SK-N-SH (cell line): ENCODE data around the gene CSNK1G3. TPM values are rescaled to one million over a fixed set of nuclear protein-coding genes. Genes with fewer than 3 reads are reported as not detected.

Source experiments
- CTCF ChIA-PET: fragments of 300-600, 350-600 bp; formaldehyde crosslinking; extraction: SDS; loops from one replicate; lab custom pipeline; 2021; lab: Yijun Ruan, JAX
- POLR2A ChIA-PET: fragments of 350-600 bp; sonication (Branson Sonifier 250); formaldehyde crosslinking; extraction: SDS; loops from one replicate; lab custom pipeline; 2020; ENCODE audit warnings: antibody characterized with exemption, inconsistent platforms; lab: Yijun Ruan, JAX
- DNase-seq: peaks from one replicate; pipeline ENCODE4 v3.0.0; 2012
- H2AFZ ChIP-seq: fragments of 200-600 bp; sonication (generic); 2 replicates; pipeline ENCODE4 v1.8.1; 2016; ENCODE audit warnings: antibody characterized with exemption, mild to moderate bottlenecking, low read depth
- H3F3A ChIP-seq: fragments of 200-600 bp; sonication (generic); replicated peaks from 2 replicates; pipeline ENCODE3; 2016; ENCODE audit warnings: antibody characterized with exemption, mild to moderate bottlenecking; ENCODE audit not compliant: insufficient read depth
- H3K27ac ChIP-seq, 2 experiments: fragments of 200-500 bp in 1 of 2; fragments of 200-600 bp in 1 of 2; sonication (Bioruptor generic) in 1 of 2; sonication (generic), shearing (Covaris generic) in 1 of 2; 2 replicates each; pipeline versions ENCODE4 v1.5.1 to v1.6.1; 2014 to 2016; ENCODE audit warnings: low read depth in 2 of 2, inconsistent platforms in 1 of 2, low read length in 1 of 2, mild to moderate bottlenecking in 1 of 2, mixed read lengths in 1 of 2
- H3K27me3 ChIP-seq: fragments of 200-600 bp; sonication (generic), shearing (Covaris generic); 2 replicates; pipeline ENCODE4 v1.6.1; 2016; ENCODE audit warnings: mixed run types; ENCODE audit not compliant: insufficient read depth
- H3K36me3 ChIP-seq, 2 experiments: fragments of 200-500 bp in 1 of 2; fragments of 200-600 bp in 1 of 2; sonication (Bioruptor generic) in 1 of 2; sonication (generic) in 1 of 2; replicated peaks in 1 of 2; 2 replicates each; pipeline versions ENCODE3 to v1.5.1; 2014 to 2016; ENCODE audit warnings: low read length in 1 of 2, mild to moderate bottlenecking in 1 of 2; ENCODE audit not compliant: insufficient read depth in 2 of 2, control insufficient read depth in 1 of 2
- H3K4me1 ChIP-seq, 2 experiments: fragments of 200-500 bp in 1 of 2; fragments of 200-600 bp in 1 of 2; sonication (Bioruptor generic) in 1 of 2; sonication (generic), shearing (Covaris generic) in 1 of 2; 2 replicates each; pipeline versions ENCODE4 v1.5.1 to v1.6.1; 2014 to 2016; ENCODE audit warnings: low read depth in 1 of 2, low read length in 1 of 2, mixed run types in 1 of 2; ENCODE audit not compliant: insufficient read depth in 2 of 2, control insufficient read depth in 1 of 2
- H3K4me2 ChIP-seq: fragments of 200-600 bp; sonication (generic), shearing (Covaris generic); 2 replicates; pipeline ENCODE4 v1.6.1; 2017; ENCODE audit warnings: mixed run types
- H3K4me3 ChIP-seq, 2 experiments: fragments of 200-500 bp in 1 of 2; fragments of 200-600 bp in 1 of 2; sonication (Bioruptor generic) in 1 of 2; sonication (generic), shearing (Covaris generic) in 1 of 2; 2 replicates each; pipeline versions ENCODE4 v1.5.1 to v1.8.1; 2014 to 2016; ENCODE audit warnings: low read depth in 2 of 2, inconsistent platforms in 1 of 2, low read length in 1 of 2, mild to moderate bottlenecking in 1 of 2, mixed read lengths in 1 of 2, moderate library complexity in 1 of 2
- H3K79me2 ChIP-seq: fragments of 200-600 bp; sonication (generic); 2 replicates; pipeline ENCODE4 v1.8.1; 2017; ENCODE audit warnings: mild to moderate bottlenecking; ENCODE audit not compliant: insufficient read depth
- H3K9ac ChIP-seq: fragments of 200-600 bp; sonication (generic); 2 replicates; pipeline ENCODE4 v1.6.1; 2017; ENCODE audit warnings: mixed run types
- H3K9me2 ChIP-seq: fragments of 200-600 bp; sonication (generic); 2 replicates; pipeline ENCODE4 v1.6.1; 2017; ENCODE audit warnings: mixed run types
- H3K9me3 ChIP-seq: fragments of 200-600 bp; sonication (generic); 2 replicates; pipeline ENCODE4 v1.6.1; 2017; ENCODE audit warnings: mixed run types, mild to moderate bottlenecking, moderate library complexity
- H4K20me1 ChIP-seq: fragments of 200-600 bp; sonication (generic); 2 replicates; pipeline ENCODE4 v1.6.1; 2017; ENCODE audit warnings: mild to moderate bottlenecking, mixed run types; ENCODE audit not compliant: insufficient read depth
- CHD2 ChIP-seq: fragments of 150-350 bp; IDR thresholded peaks from 2 replicates; pipeline ENCODE4 v1.6.1; 2018; ENCODE audit warnings: low read length; ENCODE audit not compliant: partially characterized antibody
- EP300 ChIP-seq, 2 experiments: IDR thresholded peaks; 2 replicates each; pipeline versions ENCODE4 v1.4.0 to v1.6.1; 2012; ENCODE audit warnings: borderline replicate concordance in 1 of 2, low read depth in 1 of 2, low read length in 1 of 2
- EZH2phosphoT487 ChIP-seq: fragments of 200-600 bp; sonication (generic); IDR thresholded peaks from 2 replicates; pipeline ENCODE4 v1.6.1; 2017; ENCODE audit warnings: low read depth, mixed run types, mild to moderate bottlenecking, antibody characterized with exemption, moderate library complexity, borderline replicate concordance
- FOXJ3 ChIP-seq: sonication (generic); formaldehyde crosslinking; IDR thresholded peaks from 2 replicates; pipeline ENCODE4 v1.5.1; 2020; ENCODE audit warnings: mild to moderate bottlenecking, missing genetic modification reagents
- FOXM1 ChIP-seq: IDR thresholded peaks from 2 replicates; pipeline ENCODE4 v1.4.0; 2012; ENCODE audit warnings: low read depth, mild to moderate bottlenecking
- GABPA ChIP-seq: IDR thresholded peaks from 2 replicates; pipeline ENCODE4 v1.4.0; 2012; ENCODE audit warnings: low read depth, mild to moderate bottlenecking
- GATA2 ChIP-seq: sonication (generic); formaldehyde crosslinking; IDR thresholded peaks from 2 replicates; pipeline ENCODE4 v1.5.0; 2020; ENCODE audit warnings: mild to moderate bottlenecking, missing genetic modification reagents
- IRF3 ChIP-seq: fragments of 150-350 bp; IDR thresholded peaks from 2 replicates; pipeline ENCODE4 v1.6.1; 2016; ENCODE audit warnings: mild to moderate bottlenecking, low read depth, low read length
- JUND ChIP-seq: IDR thresholded peaks from 2 replicates; pipeline ENCODE4 v1.4.0; 2012
- NRF1 ChIP-seq: IDR thresholded peaks from 2 replicates; pipeline ENCODE4 v1.6.1; 2012; ENCODE audit warnings: low read depth, mild to moderate bottlenecking, low read length
- RFX5 ChIP-seq: IDR thresholded peaks from 2 replicates; pipeline ENCODE4 v1.6.1; 2012; ENCODE audit warnings: mild to moderate bottlenecking, improper control_type of control experiment, low read length
- RXRA ChIP-seq: IDR thresholded peaks from 2 replicates; pipeline ENCODE4 v1.4.0; 2012; ENCODE audit warnings: low read depth, mild to moderate bottlenecking, borderline replicate concordance
- SMC3 ChIP-seq: IDR thresholded peaks from 2 replicates; pipeline ENCODE4 v1.6.1; 2012; ENCODE audit warnings: low read depth, low read length, improper control_type of control experiment
- TAF1 ChIP-seq: IDR thresholded peaks from 2 replicates; pipeline ENCODE4 v1.6.1; 2012; ENCODE audit warnings: low read depth, mild to moderate bottlenecking, low read length, moderate library complexity, borderline replicate concordance
- YY1 ChIP-seq: IDR thresholded peaks from 2 replicates; pipeline ENCODE4 v1.4.0; 2012; ENCODE audit warnings: low read depth, mild to moderate bottlenecking
- polyA plus RNA-seq, 3 experiments: library from polyadenylated mRNA; depleted of rRNA; stranded (reverse); fragments of >200 nt; gene quantifications; 2 replicates each; pipeline ENCODE4 v1.2.3, GENCODE V29; 2012
- TF ChIP-seq, protein P1 (sequence below): IDR thresholded peaks from 2 replicates; pipeline ENCODE4 v1.4.0; 2012; ENCODE audit warnings: low read depth, borderline replicate concordance
- TF ChIP-seq, protein P2 (sequence below): fragments of 200-600 bp; sonication (generic); IDR thresholded peaks from 2 replicates; pipeline ENCODE4 v1.6.1; 2017; ENCODE audit warnings: antibody characterized with exemption, mild to moderate bottlenecking, moderate library complexity
- TF ChIP-seq, protein P3 (sequence below): IDR thresholded peaks from 2 replicates; pipeline ENCODE4; 2012

The CSNK1G3 gene
- polyA plus RNA-seq, 1 of the 3 experiments (the other 2 are of a cell fraction): 13.1 TPM

DNA sequence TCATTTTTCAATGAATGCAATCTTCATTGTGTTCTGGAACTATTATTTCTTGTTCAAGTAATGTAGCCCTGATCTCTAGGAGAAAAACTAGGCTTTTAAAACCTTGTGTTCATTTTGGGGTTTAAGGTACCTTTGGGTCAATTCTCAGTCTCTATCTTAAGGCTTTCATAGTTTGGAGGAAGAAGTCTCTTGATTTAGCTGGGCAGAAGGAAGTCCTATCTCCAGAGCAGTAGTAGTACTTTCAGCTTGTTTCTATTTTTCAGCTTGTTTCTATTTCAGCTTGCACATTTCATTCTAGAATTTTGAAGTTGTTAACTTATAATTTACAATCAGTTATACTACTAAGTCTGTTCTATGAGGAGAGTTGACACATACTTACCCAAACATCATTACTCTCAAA, 15.2 kb downstream of the CSNK1G3 start:
- ChIA-PET CTCF (interaction anchor here (1.7 to 1.8 kb wide), 2 partner anchors 14 to 104 kb away, joined by 4 read pairs; partner anchors contain the start of gene CEP120), POLR2A (no interaction called here)
- no peaks in the 10 kb centered on the region for H3F3A ChIP-seq
- H3K4me1 ChIP-seq: peaks cover 0 to 3% of the 10 kb centered on the region in 2 experiments; a peak in 1 of 4 replicates
- no peak overlapping the region for H3K4me3 ChIP-seq
- H3K27me3 ChIP-seq: no peaks in the 10 kb centered on the region
- no peak for TF ChIP-seq GATA2
- TF ChIP-seq CHD2: no peak
- no peak for TF ChIP-seq YY1
- TF ChIP-seq, protein P1, sequence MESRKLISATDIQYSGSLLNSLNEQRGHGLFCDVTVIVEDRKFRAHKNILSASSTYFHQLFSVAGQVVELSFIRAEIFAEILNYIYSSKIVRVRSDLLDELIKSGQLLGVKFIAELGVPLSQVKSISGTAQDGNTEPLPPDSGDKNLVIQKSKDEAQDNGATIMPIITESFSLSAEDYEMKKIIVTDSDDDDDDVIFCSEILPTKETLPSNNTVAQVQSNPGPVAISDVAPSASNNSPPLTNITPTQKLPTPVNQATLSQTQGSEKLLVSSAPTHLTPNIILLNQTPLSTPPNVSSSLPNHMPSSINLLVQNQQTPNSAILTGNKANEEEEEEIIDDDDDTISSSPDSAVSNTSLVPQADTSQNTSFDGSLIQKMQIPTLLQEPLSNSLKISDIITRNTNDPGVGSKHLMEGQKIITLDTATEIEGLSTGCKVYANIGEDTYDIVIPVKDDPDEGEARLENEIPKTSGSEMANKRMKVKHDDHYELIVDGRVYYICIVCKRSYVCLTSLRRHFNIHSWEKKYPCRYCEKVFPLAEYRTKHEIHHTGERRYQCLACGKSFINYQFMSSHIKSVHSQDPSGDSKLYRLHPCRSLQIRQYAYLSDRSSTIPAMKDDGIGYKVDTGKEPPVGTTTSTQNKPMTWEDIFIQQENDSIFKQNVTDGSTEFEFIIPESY: no peak
- no peak for TF ChIP-seq RFX5
- no peak for TF ChIP-seq SMC3
- TF ChIP-seq, protein P2, sequence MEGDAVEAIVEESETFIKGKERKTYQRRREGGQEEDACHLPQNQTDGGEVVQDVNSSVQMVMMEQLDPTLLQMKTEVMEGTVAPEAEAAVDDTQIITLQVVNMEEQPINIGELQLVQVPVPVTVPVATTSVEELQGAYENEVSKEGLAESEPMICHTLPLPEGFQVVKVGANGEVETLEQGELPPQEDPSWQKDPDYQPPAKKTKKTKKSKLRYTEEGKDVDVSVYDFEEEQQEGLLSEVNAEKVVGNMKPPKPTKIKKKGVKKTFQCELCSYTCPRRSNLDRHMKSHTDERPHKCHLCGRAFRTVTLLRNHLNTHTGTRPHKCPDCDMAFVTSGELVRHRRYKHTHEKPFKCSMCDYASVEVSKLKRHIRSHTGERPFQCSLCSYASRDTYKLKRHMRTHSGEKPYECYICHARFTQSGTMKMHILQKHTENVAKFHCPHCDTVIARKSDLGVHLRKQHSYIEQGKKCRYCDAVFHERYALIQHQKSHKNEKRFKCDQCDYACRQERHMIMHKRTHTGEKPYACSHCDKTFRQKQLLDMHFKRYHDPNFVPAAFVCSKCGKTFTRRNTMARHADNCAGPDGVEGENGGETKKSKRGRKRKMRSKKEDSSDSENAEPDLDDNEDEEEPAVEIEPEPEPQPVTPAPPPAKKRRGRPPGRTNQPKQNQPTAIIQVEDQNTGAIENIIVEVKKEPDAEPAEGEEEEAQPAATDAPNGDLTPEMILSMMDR: no peak
- TF ChIP-seq EZH2phosphoT487: no peak
- TF ChIP-seq FOXM1: no peak
- TF ChIP-seq, protein P3, sequence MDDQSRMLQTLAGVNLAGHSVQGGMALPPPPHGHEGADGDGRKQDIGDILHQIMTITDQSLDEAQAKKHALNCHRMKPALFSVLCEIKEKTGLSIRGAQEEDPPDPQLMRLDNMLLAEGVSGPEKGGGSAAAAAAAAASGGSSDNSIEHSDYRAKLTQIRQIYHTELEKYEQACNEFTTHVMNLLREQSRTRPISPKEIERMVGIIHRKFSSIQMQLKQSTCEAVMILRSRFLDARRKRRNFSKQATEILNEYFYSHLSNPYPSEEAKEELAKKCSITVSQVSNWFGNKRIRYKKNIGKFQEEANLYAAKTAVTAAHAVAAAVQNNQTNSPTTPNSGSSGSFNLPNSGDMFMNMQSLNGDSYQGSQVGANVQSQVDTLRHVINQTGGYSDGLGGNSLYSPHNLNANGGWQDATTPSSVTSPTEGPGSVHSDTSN: no peak
- no peak for TF ChIP-seq EP300 (IDR thresholded peaks at IDR 0.05; ENCODE audit: borderline replicate concordance in 1 of 2, low read depth in 1 of 2, low read length in 1 of 2)
- no peak for TF ChIP-seq RXRA
- TF ChIP-seq GABPA: no peak
- no peak for TF ChIP-seq JUND
- TF ChIP-seq TAF1: no peak
- no peak for TF ChIP-seq NRF1
- TF ChIP-seq FOXJ3 (CRISPR knock-in tag): no peak
- TF ChIP-seq IRF3: no peak
- no peak overlapping the region for H2AFZ ChIP-seq
- H4K20me1 ChIP-seq: peaks cover 33% of the 10 kb centered on the region
- H3K36me3 ChIP-seq: no peaks in the 10 kb centered on the region
- DNase-seq: no peak
- no peaks in the 10 kb centered on the region for H3K9me2 ChIP-seq
- no peak overlapping the region for H3K27ac ChIP-seq
- no peak overlapping the region for H3K4me2 ChIP-seq
- H3K9me3 ChIP-seq: no peaks in the 10 kb centered on the region
- H3K79me2 ChIP-seq: peaks cover 83% of the 10 kb centered on the region
- H3K9ac ChIP-seq: no peak overlapping the region
